ENCODE measurements around the gene COA7. TPM values are rescaled to one million over a fixed set of nuclear protein-coding genes. Genes with fewer than 3 reads are reported as not detected.
"Not testable (repeated sequence)": the region's sequence is repeated elsewhere in the genome, so short reads cannot be mapped to it uniquely, and the experiment has no call there.

The COA7 gene
- total RNA-seq, 1 donor from 2014 or later = 8.3 TPM

GRCh38 chr1:52706136-52706670, 8.1 kb upstream of the COA7 start:
- DNase-seq (ENCODE audit: low read depth in 2 of 2) = no peak

GRCh38 chr1:52702886-52703787, 5.0 kb upstream of the COA7 start:
- DNase-seq (ENCODE audit: low read depth in 2 of 2) = peak; percentile 86 to 94

DNA sequence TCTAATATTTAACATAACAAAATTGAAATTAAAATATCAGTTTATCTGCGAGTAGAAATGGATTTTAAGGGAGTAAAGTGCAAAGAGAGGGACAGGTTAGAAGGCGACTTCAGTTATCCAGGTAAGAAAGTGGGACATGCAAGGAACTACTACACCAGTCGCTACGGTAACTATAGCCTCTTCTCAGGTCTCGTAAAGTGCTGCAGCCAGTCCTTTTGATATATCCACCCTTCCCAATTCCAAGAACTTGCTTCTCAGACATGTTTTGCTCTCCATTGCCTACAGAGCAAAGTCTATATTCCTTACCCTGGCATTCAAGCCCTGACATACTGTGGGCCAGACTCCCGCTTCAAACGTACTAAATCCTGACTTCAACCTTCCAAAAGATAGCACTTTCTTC, 2.5 kb downstream of the COA7 start:
- DNase-seq (ENCODE audit: low read depth in 2 of 2) = no peak

GRCh38 chr1:52693843-52694242, 4.3 kb downstream of the COA7 start:
- DNase-seq (ENCODE audit: low read depth in 2 of 2) = no peak

- DNase-seq (ENCODE audit: low read depth in 2 of 2) = not testable (repeated sequence)
Measured at GRCh38 chr1:52693351-52693750, 4.8 kb downstream of the COA7 start.

GRCh38 chr1:52692697-52693096, 5.5 kb downstream of the COA7 start:
- DNase-seq (ENCODE audit: low read depth in 2 of 2) = no peak

GRCh38 chr1:52691821-52692220, 6.3 kb downstream of the COA7 start:
- no peak for DNase-seq (ENCODE audit: low read depth in 2 of 2)

DNA sequence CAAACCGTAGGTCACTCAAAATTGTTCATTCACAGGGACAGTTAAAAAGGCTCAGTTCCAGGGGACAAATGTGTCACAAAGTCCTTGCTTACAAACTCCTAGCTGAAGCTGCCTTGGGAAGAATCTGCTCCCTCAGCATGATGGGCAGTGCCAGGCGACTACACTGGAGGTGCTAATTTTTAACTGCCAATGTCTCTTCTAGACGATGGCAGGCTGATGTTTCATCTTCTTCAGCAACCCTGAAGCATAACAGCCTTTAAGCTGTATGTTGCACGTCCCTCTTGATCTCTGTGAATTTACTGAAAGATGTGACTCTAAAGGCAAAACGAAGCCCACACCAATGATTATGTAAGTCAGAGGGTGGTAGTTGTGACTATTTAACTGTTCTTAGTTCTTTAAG, 11.3 kb downstream of the COA7 start:
- no peak for DNase-seq (ENCODE audit: low read depth in 2 of 2)

DNA sequence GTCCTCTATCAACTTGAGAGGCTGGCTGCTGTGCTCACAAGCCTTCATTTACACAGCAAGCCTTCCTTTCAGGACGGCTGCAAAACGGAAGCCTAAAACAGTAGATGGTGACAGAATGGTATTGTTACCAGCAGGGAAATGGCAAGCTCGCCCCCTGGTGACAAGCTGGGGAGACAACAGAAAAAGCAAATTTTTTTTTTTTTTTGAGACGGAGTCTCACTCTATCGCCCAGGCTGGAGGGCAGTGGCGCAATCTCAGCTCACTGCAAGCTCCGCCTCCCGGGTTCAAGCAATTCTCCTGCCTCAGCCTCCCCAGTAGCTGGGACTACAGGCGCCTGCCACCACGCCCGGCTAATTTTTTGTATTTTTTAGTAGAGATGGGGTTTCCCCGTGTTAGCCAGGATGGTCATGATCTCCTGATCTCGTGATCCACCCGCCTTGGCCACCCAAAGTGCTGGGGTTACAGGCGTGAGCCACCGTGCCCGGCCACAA, 11.8 kb downstream of the COA7 start:
- DNase-seq (ENCODE audit: low read depth in 2 of 2) = peak; percentile 54 to 86

DNA sequence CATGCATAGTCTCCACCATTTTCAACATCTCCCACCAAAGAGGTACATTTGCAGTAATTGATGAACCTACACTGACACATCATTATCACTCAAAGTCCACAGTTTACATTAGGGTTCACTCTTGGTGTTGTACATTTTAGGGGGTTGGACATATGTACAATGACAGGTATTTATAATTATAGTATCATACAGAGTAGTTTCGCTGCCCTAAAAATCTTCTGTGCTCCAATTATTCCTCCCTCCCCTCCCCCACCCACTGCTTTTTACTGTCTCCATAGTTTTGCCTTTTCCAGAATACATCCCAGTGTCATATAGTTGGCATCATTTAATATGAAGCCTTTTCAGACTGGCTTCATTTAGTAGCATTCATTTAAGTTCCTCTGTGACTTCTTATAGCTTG, 13.6 kb downstream of the COA7 start:
- DNase-seq (ENCODE audit: low read depth in 2 of 2) = no peak

DNA sequence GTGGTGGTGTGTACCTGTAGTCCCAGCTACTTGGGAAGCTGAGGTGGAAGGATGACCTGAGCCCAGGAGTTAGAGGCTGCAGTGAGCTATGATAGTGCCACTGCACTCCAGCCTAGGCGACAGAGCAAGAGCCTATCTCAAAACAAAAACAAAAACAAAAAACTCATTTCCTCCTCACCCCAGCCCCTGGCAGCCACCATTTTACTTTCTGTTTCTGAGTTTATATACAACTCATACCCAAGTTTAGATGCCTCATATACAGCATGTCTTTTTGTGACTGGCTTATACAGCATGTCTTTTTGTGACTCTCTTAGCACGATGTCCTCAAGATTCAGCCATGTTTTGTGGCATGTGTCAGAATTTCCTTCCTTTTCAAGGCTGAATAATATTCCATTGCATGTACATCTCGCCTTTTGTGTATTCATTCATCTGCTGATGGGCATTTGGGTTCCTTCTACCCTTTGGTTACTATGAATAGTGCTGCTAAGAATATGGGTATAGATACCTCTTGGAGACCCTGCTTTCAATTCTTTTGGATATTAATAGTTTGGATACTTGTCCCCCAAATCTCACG, 14.7 kb downstream of the COA7 start:
- no peak for DNase-seq (ENCODE audit: low read depth in 2 of 2)

- no peak for DNase-seq (ENCODE audit: low read depth in 2 of 2)
Measured at GRCh38 chr1:52681136-52681535, 17.0 kb downstream of the COA7 start.

DNA sequence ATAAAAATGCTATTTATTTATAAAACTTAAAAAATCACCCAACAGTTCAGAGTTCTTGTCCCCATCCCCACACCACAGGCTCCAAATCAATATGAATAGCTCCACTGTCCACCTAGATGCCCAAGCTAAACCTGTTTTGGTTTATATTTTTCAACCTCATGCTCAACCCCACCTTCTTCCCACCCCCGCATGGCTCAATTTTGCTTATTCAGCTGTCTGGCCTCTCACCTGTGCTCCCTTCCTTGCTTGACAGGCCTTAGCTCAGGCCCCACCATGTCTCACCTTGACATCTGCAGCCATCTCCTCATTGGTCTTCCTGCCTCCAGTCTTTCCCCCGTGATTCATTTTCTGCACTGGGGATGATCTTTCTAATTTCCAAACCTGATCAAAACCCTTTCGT, 17.8 kb downstream of the COA7 start:
- DNase-seq (ENCODE audit: low read depth in 2 of 2) = no peak

DNA sequence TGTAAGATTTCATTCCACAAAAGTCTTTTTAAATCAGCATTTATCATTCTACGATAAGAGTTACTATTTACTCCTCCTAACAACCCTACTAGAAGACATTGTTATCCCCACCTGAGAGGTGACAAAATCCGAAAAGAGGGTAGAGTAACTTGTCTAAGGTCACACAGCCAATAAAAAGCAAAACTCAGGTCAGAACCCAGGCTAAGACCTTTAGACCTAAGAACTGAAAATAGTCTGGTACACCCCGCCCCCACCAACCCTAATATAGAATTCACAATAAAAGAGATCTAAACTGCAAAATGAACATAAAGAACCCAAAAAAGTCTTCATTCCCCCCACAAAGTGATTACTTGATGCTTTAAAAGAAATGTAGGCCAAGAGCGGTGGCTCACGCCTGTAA, 18.6 kb downstream of the COA7 start:
- DNase-seq (ENCODE audit: low read depth in 2 of 2) = no peak

GRCh38 chr1:52679048-52679447, 19.1 kb downstream of the COA7 start:
- no peak for DNase-seq (ENCODE audit: low read depth in 2 of 2)

DNA sequence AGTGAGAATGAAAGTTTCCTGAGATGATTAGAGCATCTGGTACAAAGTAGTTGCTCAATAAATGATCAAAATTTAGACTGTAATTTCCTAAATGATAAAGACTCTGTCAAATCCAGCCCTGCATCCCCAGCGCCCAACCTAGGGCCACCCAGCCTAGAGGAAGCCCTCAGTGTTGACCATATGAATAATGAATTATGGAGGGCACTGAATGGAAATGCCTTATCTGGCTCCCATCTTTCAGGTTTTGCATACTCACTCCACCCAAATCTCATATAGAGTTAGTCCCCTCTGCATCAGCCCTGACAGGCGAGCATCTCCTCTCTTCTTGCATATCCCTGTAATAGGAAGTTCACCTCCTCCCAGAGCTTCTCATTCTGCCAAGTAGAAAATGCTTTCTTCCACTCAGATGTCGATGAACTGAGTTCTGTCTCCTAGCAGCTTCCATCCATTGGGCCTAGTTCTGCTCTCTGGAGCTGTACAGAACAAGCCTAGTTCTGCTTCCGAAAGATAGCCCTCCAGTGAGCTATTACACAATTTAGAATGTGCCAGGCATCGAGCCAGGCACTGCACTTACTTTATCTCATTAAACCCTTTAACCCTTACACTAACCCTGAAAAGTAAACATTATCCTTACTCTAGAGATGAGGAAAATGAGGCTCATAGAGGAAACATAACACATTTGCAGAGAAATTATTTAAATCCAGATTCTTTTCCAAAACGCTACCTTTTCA, 20.9 kb downstream of the COA7 start:
- DNase-seq (ENCODE audit: low read depth in 2 of 2) = no peak

- DNase-seq (ENCODE audit: low read depth in 2 of 2) = no peak
Measured at GRCh38 chr1:52676249-52676903, 21.8 kb downstream of the COA7 start.

DNA sequence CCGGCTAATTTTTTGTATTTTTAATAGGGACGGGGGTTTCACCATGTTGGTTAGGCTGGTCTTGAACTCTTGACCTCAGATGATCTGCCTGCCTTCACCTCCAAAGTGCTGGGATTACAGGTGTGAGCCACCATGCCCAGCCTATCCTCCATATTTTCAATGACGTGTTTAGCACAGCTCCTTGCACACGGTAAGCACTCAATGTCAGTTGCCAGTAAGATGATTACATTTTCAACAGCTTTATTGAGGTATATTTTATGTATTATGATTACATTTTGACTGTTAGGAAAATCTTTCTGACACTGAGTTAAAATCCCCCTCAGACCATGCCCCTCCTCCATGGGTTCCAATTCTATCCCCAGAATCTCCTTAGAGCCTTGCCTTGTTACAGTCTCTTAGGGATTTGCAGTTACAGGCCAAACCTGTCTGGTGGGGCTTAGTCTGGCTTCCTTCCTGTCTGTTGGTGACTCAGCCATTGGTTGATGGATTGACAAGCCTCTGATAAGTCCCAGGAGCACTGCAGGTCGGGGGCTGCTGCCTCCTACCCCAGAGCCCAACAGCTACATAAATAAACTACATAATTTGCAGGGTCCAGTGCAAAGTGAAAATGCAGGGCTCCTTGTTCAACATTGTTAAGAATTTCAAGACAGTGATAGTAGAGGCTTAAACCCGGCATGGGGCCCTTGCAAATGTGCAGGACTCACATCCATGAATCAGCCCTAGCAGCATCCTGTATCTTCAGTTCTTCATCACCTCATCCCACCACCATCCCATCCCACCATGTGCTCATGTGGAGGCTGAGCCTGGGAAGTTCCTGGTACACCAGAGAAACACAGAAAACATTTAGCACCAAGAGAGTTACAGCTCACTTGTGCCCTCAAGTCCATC, 23.4 kb downstream of the COA7 start:
- peak; percentile 7 to 69 for DNase-seq (ENCODE audit: low read depth in 2 of 2)

DNA sequence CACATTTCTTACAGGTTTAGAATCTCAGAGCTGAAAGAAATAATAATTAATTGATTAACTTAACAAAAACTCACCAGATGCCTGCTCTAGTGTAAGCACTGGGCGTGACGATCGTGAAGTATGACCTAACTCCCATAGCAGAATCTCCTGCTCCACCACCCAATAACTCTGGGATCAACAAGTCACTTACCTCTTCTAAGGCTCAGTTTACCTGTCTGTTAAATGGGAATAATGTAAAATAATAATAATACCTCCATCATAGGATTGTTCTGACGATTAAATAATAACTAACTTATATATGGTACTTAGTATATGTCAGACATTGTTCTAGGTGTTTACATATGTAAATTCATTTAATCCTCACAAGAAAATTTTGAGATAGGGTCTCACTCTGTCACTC, 24.6 kb downstream of the COA7 start:
- DNase-seq (ENCODE audit: low read depth in 2 of 2) = no peak

- peak in 1 of 2 donors; percentile 12 for DNase-seq (ENCODE audit: low read depth in 2 of 2)
Measured at GRCh38 chr1:52672946-52673345, 25.2 kb downstream of the COA7 start.
